OCI-LY1 (cell line): ENCODE data around the gene PTPA.

ENCODE experiments used
- H2AFZ ChIP-seq: fragments of 200-600 bp; sonication (generic), shearing (Covaris generic); 2 replicates; pipeline ENCODE4 v1.6.0; 2014; ENCODE audit warnings: antibody characterized with exemption, mild to moderate bottlenecking, low read length
- H3F3A ChIP-seq: fragments of 200-600 bp; sonication (generic), shearing (Covaris generic); 2 replicates; pipeline ENCODE4 v1.6.0; 2014; ENCODE audit warnings: mild to moderate bottlenecking, antibody characterized with exemption, low read length, moderate library complexity; ENCODE audit not compliant: insufficient read depth
- H3K27ac ChIP-seq: fragments of 200-600 bp; sonication (generic); 2 replicates; pipeline ENCODE4 v1.5.1; 2014; ENCODE audit warnings: low read length, mixed run types, mild to moderate bottlenecking, low read depth; ENCODE audit not compliant: poor library complexity, severe bottlenecking
- H3K27me3 ChIP-seq: fragments of 200-600 bp; sonication (generic); 2 replicates; pipeline ENCODE4 v1.6.0; 2014; ENCODE audit warnings: antibody characterized with exemption, mild to moderate bottlenecking, low read length, moderate library complexity; ENCODE audit not compliant: insufficient read depth
- H3K36me3 ChIP-seq: fragments of 200-600 bp; sonication (generic); 2 replicates; pipeline ENCODE4 v1.6.1; 2014; ENCODE audit warnings: mild to moderate bottlenecking, antibody characterized with exemption, low read length, moderate library complexity, mixed read lengths; ENCODE audit not compliant: insufficient read depth
- H3K4me1 ChIP-seq: fragments of 200-600 bp; sonication (generic); 2 replicates; pipeline ENCODE4 v1.5.1; 2014; ENCODE audit warnings: mild to moderate bottlenecking, low read length, moderate library complexity; ENCODE audit not compliant: insufficient read depth, severe bottlenecking
- H3K4me2 ChIP-seq: fragments of 200-600 bp; sonication (generic), shearing (Covaris generic); 2 replicates; pipeline ENCODE4 v1.6.1; 2014; ENCODE audit warnings: low read length
- H3K4me3 ChIP-seq: fragments of 200-600 bp; sonication (generic); 2 replicates; pipeline ENCODE4 v1.5.1; 2014; ENCODE audit warnings: low read length, low read depth, mild to moderate bottlenecking, mixed read lengths; ENCODE audit not compliant: poor library complexity, severe bottlenecking
- H3K79me2 ChIP-seq: fragments of 200-600 bp; shearing (Covaris generic); 2 replicates; pipeline ENCODE4 v1.6.1; 2016; ENCODE audit warnings: mixed run types, low read length, mixed read lengths; ENCODE audit not compliant: insufficient read depth
- H3K9ac ChIP-seq: fragments of 200-600 bp; sonication (generic), shearing (Covaris generic); 2 replicates; pipeline ENCODE4 v1.6.1; 2014; ENCODE audit warnings: mild to moderate bottlenecking, low read length, mixed read lengths
- H3K9me2 ChIP-seq: fragments of 200-600 bp; sonication (generic), shearing (Covaris generic); 2 replicates; pipeline ENCODE4 v1.6.1; 2014; ENCODE audit warnings: low read depth, mild to moderate bottlenecking, low read length, mixed read lengths
- H3K9me3 ChIP-seq: fragments of 200-600 bp; shearing (Covaris generic); 2 replicates; pipeline ENCODE4 v1.6.1; 2014; ENCODE audit warnings: low read length, mixed read lengths
- H4K20me1 ChIP-seq: fragments of 200-600 bp; sonication (generic), shearing (Covaris generic); 2 replicates; pipeline ENCODE4 v1.6.0; 2016; ENCODE audit warnings: mild to moderate bottlenecking, low read length; ENCODE audit not compliant: insufficient read depth
- CTCF ChIP-seq: fragments of 200-600 bp; sonication (generic), shearing (Covaris generic); IDR thresholded peaks from 2 replicates; pipeline ENCODE4 v1.5.1; 2017; ENCODE audit warnings: mild to moderate bottlenecking, antibody characterized with exemption, low read length, moderate library complexity, mixed read lengths
- EZH2 ChIP-seq: fragments of 200-600 bp; sonication (generic), shearing (Covaris generic); IDR thresholded peaks from 2 replicates; pipeline ENCODE4 v1.8.0; 2017; ENCODE audit warnings: borderline replicate concordance, mixed run types, mild to moderate bottlenecking, antibody characterized with exemption, low read length, moderate library complexity, mixed read lengths

PTPA gene

DNA sequence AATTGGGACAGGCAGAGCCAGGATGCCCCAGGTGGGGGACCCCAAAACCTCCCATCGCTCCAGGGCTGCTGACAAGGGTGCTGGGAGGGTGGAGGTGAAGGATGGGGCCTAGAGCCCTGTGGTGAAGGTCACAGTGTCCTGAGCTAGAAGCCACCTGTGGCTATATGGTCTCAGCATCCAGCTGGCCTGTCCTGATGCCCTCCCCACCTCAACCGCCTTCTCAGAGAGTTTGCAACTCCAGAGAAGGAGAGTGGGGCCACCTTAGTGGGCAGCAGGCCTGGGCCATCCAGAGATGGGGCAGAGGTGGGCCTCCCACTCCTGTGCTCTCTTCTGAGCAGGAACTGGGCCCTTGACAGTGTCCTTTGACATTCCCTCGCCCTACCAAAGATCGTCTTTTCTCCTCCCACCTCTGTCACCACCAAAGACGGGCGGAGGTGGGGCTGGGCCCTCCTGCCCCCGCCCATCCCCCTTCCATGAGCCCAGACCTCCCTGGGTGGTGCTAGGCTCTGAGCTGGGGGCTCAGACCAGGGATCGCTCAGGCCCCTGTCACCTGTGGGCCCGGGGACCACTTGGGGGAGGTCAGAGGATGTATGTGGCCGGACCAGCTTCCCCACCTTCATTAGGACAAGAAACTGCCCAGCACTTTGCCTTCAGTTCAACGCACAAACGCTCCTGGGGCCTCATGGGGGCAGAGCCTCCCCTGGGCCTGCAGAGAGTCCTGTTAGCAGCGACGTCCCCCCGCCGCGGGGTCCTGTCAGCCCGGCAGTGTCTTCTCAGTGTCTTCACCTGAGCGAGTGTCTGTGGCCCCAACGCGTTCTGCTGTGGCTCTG lies 40.3 kb upstream of the PTPA start:
- Histone ChIP-seq H3K27me3 (no peaks in the 10 kb centered on the region), H3K27ac (no peak overlapping the region), H4K20me1 (no peaks in the 10 kb centered on the region), H3K4me1 (peaks cover 16% of the 10 kb centered on the region), H3K9ac (no peak overlapping the region), H3K4me3 (no peak overlapping the region), H3F3A (no peaks in the 10 kb centered on the region), H3K4me2 (no peak overlapping the region), H3K9me2 (no peaks in the 10 kb centered on the region), H3K9me3 (no peaks in the 10 kb centered on the region), H3K36me3 (peaks cover 33% of the 10 kb centered on the region; the same call in 1 of the 2 replicates), H3K79me2 (no peaks in the 10 kb centered on the region), H2AFZ (no peak overlapping the region)
- TF ChIP-seq EZH2 (no peak), CTCF (no peak)

GRCh38 chr9:129071526-129072126 lies 39.6 kb upstream of the PTPA start:
- no peak overlapping the region for H2AFZ ChIP-seq
- H3K79me2 ChIP-seq, result no peaks in the 10 kb centered on the region
- no peak overlapping the region for H3K9ac ChIP-seq
- no peak overlapping the region for H3K4me2 ChIP-seq
- H3K27ac ChIP-seq, result no peak overlapping the region
- peaks cover 16% of the 10 kb centered on the region for H3K4me1 ChIP-seq
- H4K20me1 ChIP-seq, result no peaks in the 10 kb centered on the region
- no peak overlapping the region for H3K4me3 ChIP-seq
- H3K9me2 ChIP-seq, result no peaks in the 10 kb centered on the region
- no peaks in the 10 kb centered on the region for H3F3A ChIP-seq
- H3K27me3 ChIP-seq, result no peaks in the 10 kb centered on the region
- H3K36me3 ChIP-seq, result peaks cover 31% of the 10 kb centered on the region; the same call in 1 of the 2 replicates
- TF ChIP-seq EZH2, result no peak
- no peak for TF ChIP-seq CTCF
- no peaks in the 10 kb centered on the region for H3K9me3 ChIP-seq

- H3K4me2 ChIP-seq, result no peak overlapping the region
- no peak overlapping the region for H3K9ac ChIP-seq
- H3K27ac ChIP-seq, result no peak overlapping the region
- peaks cover 16% of the 10 kb centered on the region for H3K4me1 ChIP-seq
- H4K20me1 ChIP-seq, result no peaks in the 10 kb centered on the region
- H3K36me3 ChIP-seq, result peaks cover 31% of the 10 kb centered on the region; the same call in 1 of the 2 replicates
- H3K4me3 ChIP-seq, result no peak overlapping the region
- H3K9me2 ChIP-seq, result no peaks in the 10 kb centered on the region
- no peak overlapping the region for H2AFZ ChIP-seq
- TF ChIP-seq CTCF (no peak), EZH2 (no peak)
- H3K27me3 ChIP-seq, result no peaks in the 10 kb centered on the region
- H3F3A ChIP-seq, result no peaks in the 10 kb centered on the region
- H3K79me2 ChIP-seq, result no peaks in the 10 kb centered on the region
- no peaks in the 10 kb centered on the region for H3K9me3 ChIP-seq
These were observed 39.0 kb upstream of the PTPA start for GRCh38 chr9:129072171-129072570.
